WTC11 (cell line): ENCODE results near the gene RASGRF2. TPM values are rescaled to one million over a fixed set of nuclear protein-coding genes. Genes with fewer than 3 reads are reported as not detected.

Experiments used
- ATAC-seq: fragments of 200-7000 bp; cut with Tn5 transposase; 2 replicates; pipeline ENCODE4 v1.10.0; 2021; ENCODE audit warnings: mild to moderate bottlenecking, moderate library complexity
- CTCF ChIA-PET: fragments of 300-600 bp; sonication (Branson Sonifier 250); formaldehyde crosslinking; loops from one replicate; lab custom pipeline; 2021; ENCODE audit warnings: antibody characterized with exemption; lab: Charles Lee
- POLR2A ChIA-PET: fragments of 350-600 bp; sonication (Branson Sonifier 250); formaldehyde crosslinking; loops from one replicate; lab custom pipeline; 2021; ENCODE audit warnings: antibody characterized with exemption; lab: Charles Lee
- DNase-seq: peaks from one replicate; pipeline ENCODE4 v3.0.0; 2021; ENCODE audit warnings: low spot score
- H3K27ac Mint-ChIP-seq: 2 replicates; pipeline ENCODE4 v1.8.0; 2021; ENCODE audit warnings: mixed read lengths
- H3K27me3 Mint-ChIP-seq: 2 replicates; pipeline ENCODE4 v1.8.0; 2021; ENCODE audit warnings: low read depth, mild to moderate bottlenecking, moderate library complexity, mixed read lengths
- H3K36me3 Mint-ChIP-seq: 2 replicates; pipeline ENCODE4 v1.8.0; 2021; ENCODE audit warnings: mixed read lengths
- H3K4me1 Mint-ChIP-seq: 2 replicates; pipeline ENCODE4 v1.8.0; 2022; ENCODE audit warnings: mixed read lengths
- H3K4me3 Mint-ChIP-seq: 2 replicates; pipeline ENCODE4 v1.8.0; 2021; ENCODE audit warnings: mild to moderate bottlenecking, moderate library complexity, mixed read lengths
- H3K9me3 Mint-ChIP-seq: 2 replicates; pipeline ENCODE4 v1.8.0; 2021; ENCODE audit warnings: mixed read lengths
- ATF6 ChIP-seq: sonication (generic); formaldehyde crosslinking; IDR thresholded peaks from 2 replicates; pipeline ENCODE4 v1.8.1; 2023; ENCODE audit warnings: mild to moderate bottlenecking, missing genetic modification reagents
- FOXJ3 ChIP-seq: sonication (generic); formaldehyde crosslinking; IDR thresholded peaks from 2 replicates; pipeline ENCODE4 v1.9.0; 2021; ENCODE audit warnings: missing genetic modification reagents, mild to moderate bottlenecking, borderline replicate concordance
- FOXK1 ChIP-seq: sonication (generic); formaldehyde crosslinking; IDR thresholded peaks from 2 replicates; pipeline ENCODE4 v1.8.0; 2022; ENCODE audit warnings: mild to moderate bottlenecking, moderate library complexity, missing genetic modification reagents
- GABPB1 ChIP-seq: sonication (generic); formaldehyde crosslinking; IDR thresholded peaks from 2 replicates; pipeline ENCODE4 v1.8.1; 2023; ENCODE audit warnings: mild to moderate bottlenecking, missing genetic modification reagents
- GTF2I ChIP-seq: fragments of 250-450 bp; sonication (Bioruptor Pico); conservative IDR thresholded peaks from 2 replicates; pipeline ENCODE4 v1.4.0; 2021; ENCODE audit warnings: mild to moderate bottlenecking
- MYBL2 ChIP-seq: sonication (generic); formaldehyde crosslinking; IDR thresholded peaks from 2 replicates; pipeline ENCODE4 v1.8.1; 2023; ENCODE audit warnings: mild to moderate bottlenecking, moderate library complexity, missing genetic modification reagents
- NFATC4 ChIP-seq: fragments of 250-450 bp; sonication (Bioruptor Pico); IDR thresholded peaks from 2 replicates; pipeline ENCODE4 v1.9.0; 2021; ENCODE audit warnings: mild to moderate bottlenecking
- NFE2L1 ChIP-seq: sonication (generic); formaldehyde crosslinking; IDR thresholded peaks from 2 replicates; pipeline ENCODE4 v1.8.1; 2023; ENCODE audit warnings: missing genetic modification reagents
- NFYB ChIP-seq: sonication (generic); formaldehyde crosslinking; conservative IDR thresholded peaks from 2 replicates; pipeline ENCODE4 v1.8.0; 2022; ENCODE audit warnings: low read depth, missing genetic modification reagents
- NR1H2 ChIP-seq: sonication (generic); formaldehyde crosslinking; IDR thresholded peaks from 2 replicates; pipeline ENCODE4 v1.9.0; 2021; ENCODE audit warnings: mild to moderate bottlenecking, moderate library complexity, missing genetic modification reagents
- SP1 ChIP-seq: sonication (generic); formaldehyde crosslinking; conservative IDR thresholded peaks from 2 replicates; pipeline ENCODE4 v1.8.1; 2022; ENCODE audit warnings: missing genetic modification reagents
- TP53 ChIP-seq: sonication (generic); formaldehyde crosslinking; IDR thresholded peaks from 2 replicates; pipeline ENCODE4 v1.8.1; 2023; ENCODE audit warnings: mild to moderate bottlenecking, missing genetic modification reagents
- USF1 ChIP-seq: sonication (generic); formaldehyde crosslinking; IDR thresholded peaks from 2 replicates; pipeline ENCODE4 v1.8.0; 2022; ENCODE audit warnings: mild to moderate bottlenecking, missing genetic modification reagents
- ZBTB21 ChIP-seq: sonication (generic); formaldehyde crosslinking; IDR thresholded peaks from 2 replicates; pipeline ENCODE4 v1.8.1; 2023; ENCODE audit warnings: mild to moderate bottlenecking, missing genetic modification reagents, borderline replicate concordance
- ZNF263 ChIP-seq: sonication (generic); formaldehyde crosslinking; IDR thresholded peaks from 2 replicates; pipeline ENCODE4 v1.8.1; 2022; ENCODE audit warnings: low read depth, mild to moderate bottlenecking, moderate library complexity, missing genetic modification reagents
- ZNF416 ChIP-seq: fragments of 250-450 bp; sonication (Bioruptor Pico); IDR thresholded peaks from 2 replicates; pipeline ENCODE4 v1.9.0; 2021; ENCODE audit warnings: mild to moderate bottlenecking, inconsistent platforms
- ZNF423 ChIP-seq: fragments of 250-450 bp; sonication (Bioruptor Pico); IDR thresholded peaks from 2 replicates; pipeline ENCODE4 v2.1.2; 2022; ENCODE audit warnings: mild to moderate bottlenecking, moderate library complexity
- ZNF512 ChIP-seq: sonication (generic); formaldehyde crosslinking; IDR thresholded peaks from 2 replicates; pipeline ENCODE4 v1.8.1; 2022; ENCODE audit warnings: missing genetic modification reagents, borderline replicate concordance
- total RNA-seq: library from RNA; stranded (reverse); gene quantifications from 3 replicates; pipeline ENCODE4 v1.2.3, GENCODE V29; 2021
- TF ChIP-seq, protein P1 (sequence below): sonication (generic); formaldehyde crosslinking; IDR thresholded peaks from 2 replicates; pipeline ENCODE4 v1.8.1; 2022; ENCODE audit warnings: low read depth, missing genetic modification reagents, borderline replicate concordance
- TF ChIP-seq, protein P2 (sequence below): fragments of 250-450 bp; sonication (Bioruptor Pico); IDR thresholded peaks from 2 replicates; pipeline ENCODE4 v1.9.0; 2021; ENCODE audit warnings: moderate library complexity, mild to moderate bottlenecking, inconsistent platforms, borderline replicate concordance
- TF ChIP-seq, protein P3 (sequence below): sonication (generic); formaldehyde crosslinking; IDR thresholded peaks from 2 replicates; pipeline ENCODE4 v1.8.0; 2022; ENCODE audit warnings: mild to moderate bottlenecking, missing genetic modification reagents
- TF ChIP-seq, protein P4 (sequence below): sonication (generic); formaldehyde crosslinking; IDR thresholded peaks from 2 replicates; pipeline ENCODE4 v1.8.0; 2023; ENCODE audit warnings: missing genetic modification reagents, mild to moderate bottlenecking, borderline replicate concordance

Gene RASGRF2
- total RNA-seq, 1 experiment from 2014 or later: 17.6 TPM

DNA sequence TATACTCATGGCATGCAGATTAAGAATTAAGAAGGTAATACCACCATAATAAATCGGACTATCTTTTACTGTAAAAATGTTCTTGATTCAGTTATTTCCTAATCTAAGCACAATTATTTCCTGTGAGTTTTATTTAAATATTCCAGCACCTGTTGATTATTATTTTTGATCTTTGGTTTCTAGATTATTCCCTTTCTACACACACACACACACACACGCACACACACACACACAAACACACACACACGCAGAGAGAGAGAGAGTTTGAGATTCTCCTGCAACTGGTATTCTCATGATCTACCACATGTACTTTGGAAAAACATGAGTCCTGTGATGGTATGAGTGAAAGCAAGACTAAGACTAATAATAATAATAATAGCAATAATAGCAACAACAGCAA lies 256.0 kb downstream of the RASGRF2 start:
- H3K27me3 Mint-ChIP-seq: no peaks in the 10 kb centered on the region
- H3K4me3 Mint-ChIP-seq: no peak overlapping the region
- H3K4me1 Mint-ChIP-seq: peaks cover 5% of the 10 kb centered on the region; the same call in 1 of the 2 replicates
- ATAC-seq (no peak), DNase-seq (no peak)
- no peak for TF ChIP-seq SP1 (CRISPR knock-in tag)
- TF ChIP-seq GTF2I: no peak
- TF ChIP-seq, protein P1, sequence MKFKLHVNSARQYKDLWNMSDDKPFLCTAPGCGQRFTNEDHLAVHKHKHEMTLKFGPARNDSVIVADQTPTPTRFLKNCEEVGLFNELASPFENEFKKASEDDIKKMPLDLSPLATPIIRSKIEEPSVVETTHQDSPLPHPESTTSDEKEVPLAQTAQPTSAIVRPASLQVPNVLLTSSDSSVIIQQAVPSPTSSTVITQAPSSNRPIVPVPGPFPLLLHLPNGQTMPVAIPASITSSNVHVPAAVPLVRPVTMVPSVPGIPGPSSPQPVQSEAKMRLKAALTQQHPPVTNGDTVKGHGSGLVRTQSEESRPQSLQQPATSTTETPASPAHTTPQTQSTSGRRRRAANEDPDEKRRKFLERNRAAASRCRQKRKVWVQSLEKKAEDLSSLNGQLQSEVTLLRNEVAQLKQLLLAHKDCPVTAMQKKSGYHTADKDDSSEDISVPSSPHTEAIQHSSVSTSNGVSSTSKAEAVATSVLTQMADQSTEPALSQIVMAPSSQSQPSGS: no peak
- TF ChIP-seq ZNF416 (CRISPR knock-in tag): no peak
- TF ChIP-seq, protein P2, sequence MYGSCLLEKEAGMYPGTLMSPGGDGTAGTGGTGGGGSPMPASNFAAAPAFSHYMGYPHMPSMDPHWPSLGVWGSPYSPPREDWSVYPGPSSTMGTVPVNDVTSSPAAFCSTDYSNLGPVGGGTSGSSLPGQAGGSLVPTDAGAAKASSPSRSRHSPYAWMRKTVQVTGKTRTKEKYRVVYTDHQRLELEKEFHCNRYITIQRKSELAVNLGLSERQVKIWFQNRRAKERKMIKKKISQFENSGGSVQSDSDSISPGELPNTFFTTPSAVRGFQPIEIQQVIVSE (CRISPR knock-in tag): no peak
- TF ChIP-seq NFYB (CRISPR knock-in tag): no peak
- TF ChIP-seq, protein P3, sequence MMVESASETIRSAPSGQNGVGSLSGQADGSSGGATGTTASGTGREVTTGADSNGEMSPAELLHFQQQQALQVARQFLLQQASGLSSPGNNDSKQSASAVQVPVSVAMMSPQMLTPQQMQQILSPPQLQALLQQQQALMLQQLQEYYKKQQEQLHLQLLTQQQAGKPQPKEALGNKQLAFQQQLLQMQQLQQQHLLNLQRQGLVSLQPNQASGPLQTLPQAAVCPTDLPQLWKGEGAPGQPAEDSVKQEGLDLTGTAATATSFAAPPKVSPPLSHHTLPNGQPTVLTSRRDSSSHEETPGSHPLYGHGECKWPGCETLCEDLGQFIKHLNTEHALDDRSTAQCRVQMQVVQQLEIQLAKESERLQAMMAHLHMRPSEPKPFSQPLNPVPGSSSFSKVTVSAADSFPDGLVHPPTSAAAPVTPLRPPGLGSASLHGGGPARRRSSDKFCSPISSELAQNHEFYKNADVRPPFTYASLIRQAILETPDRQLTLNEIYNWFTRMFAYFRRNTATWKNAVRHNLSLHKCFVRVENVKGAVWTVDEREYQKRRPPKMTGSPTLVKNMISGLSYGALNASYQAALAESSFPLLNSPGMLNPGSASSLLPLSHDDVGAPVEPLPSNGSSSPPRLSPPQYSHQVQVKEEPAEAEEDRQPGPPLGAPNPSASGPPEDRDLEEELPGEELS (CRISPR knock-in tag): no peak
- TF ChIP-seq FOXK1 (CRISPR knock-in tag): no peak
- TF ChIP-seq ZNF423 (CRISPR knock-in tag): no peak
- no peak for TF ChIP-seq MYBL2 (CRISPR knock-in tag)
- TF ChIP-seq TP53: no peak
- no peak for TF ChIP-seq ZNF263 (CRISPR knock-in tag)
- TF ChIP-seq ZBTB21 (CRISPR knock-in tag): no peak
- TF ChIP-seq ATF6 (CRISPR knock-in tag): no peak
- no peak for TF ChIP-seq GABPB1 (CRISPR knock-in tag)
- H3K27ac Mint-ChIP-seq: no peak overlapping the region
- H3K9me3 Mint-ChIP-seq: no peaks in the 10 kb centered on the region
- H3K36me3 Mint-ChIP-seq: no peaks in the 10 kb centered on the region
- ChIA-PET POLR2A (no interaction called here), CTCF (interaction anchor here (0.6 kb wide), 1 partner anchor 9 kb away, joined by 3 read pairs; no protein-coding TSS in a partner anchor)

- H3K27ac Mint-ChIP-seq: no peak overlapping the region
- ChIA-PET POLR2A (interaction anchor here (0.7 to 0.8 kb wide), 2 partner anchors 13 to 112 kb away, joined by 3 to 9 read pairs; no protein-coding TSS in a partner anchor), CTCF (interaction anchor here (0.7 kb wide), 1 partner anchor 9 kb away, joined by 4 read pairs; no protein-coding TSS in a partner anchor)
- H3K36me3 Mint-ChIP-seq: no peaks in the 10 kb centered on the region
- ATAC-seq (no peak), DNase-seq (no peak)
- no peak overlapping the region for H3K4me3 Mint-ChIP-seq
- H3K4me1 Mint-ChIP-seq: peaks cover 3% of the 10 kb centered on the region; the same call in 1 of the 2 replicates
- no peaks in the 10 kb centered on the region for H3K9me3 Mint-ChIP-seq
- H3K27me3 Mint-ChIP-seq: no peaks in the 10 kb centered on the region
- TF ChIP-seq NFATC4 (no peak), FOXJ3 (CRISPR knock-in tag) (no peak), USF1 (CRISPR knock-in tag) (no peak), NFE2L1 (CRISPR knock-in tag) (no peak), ZNF512 (CRISPR knock-in tag) (no peak), NR1H2 (CRISPR knock-in tag) (no peak)
- TF ChIP-seq, protein P4, sequence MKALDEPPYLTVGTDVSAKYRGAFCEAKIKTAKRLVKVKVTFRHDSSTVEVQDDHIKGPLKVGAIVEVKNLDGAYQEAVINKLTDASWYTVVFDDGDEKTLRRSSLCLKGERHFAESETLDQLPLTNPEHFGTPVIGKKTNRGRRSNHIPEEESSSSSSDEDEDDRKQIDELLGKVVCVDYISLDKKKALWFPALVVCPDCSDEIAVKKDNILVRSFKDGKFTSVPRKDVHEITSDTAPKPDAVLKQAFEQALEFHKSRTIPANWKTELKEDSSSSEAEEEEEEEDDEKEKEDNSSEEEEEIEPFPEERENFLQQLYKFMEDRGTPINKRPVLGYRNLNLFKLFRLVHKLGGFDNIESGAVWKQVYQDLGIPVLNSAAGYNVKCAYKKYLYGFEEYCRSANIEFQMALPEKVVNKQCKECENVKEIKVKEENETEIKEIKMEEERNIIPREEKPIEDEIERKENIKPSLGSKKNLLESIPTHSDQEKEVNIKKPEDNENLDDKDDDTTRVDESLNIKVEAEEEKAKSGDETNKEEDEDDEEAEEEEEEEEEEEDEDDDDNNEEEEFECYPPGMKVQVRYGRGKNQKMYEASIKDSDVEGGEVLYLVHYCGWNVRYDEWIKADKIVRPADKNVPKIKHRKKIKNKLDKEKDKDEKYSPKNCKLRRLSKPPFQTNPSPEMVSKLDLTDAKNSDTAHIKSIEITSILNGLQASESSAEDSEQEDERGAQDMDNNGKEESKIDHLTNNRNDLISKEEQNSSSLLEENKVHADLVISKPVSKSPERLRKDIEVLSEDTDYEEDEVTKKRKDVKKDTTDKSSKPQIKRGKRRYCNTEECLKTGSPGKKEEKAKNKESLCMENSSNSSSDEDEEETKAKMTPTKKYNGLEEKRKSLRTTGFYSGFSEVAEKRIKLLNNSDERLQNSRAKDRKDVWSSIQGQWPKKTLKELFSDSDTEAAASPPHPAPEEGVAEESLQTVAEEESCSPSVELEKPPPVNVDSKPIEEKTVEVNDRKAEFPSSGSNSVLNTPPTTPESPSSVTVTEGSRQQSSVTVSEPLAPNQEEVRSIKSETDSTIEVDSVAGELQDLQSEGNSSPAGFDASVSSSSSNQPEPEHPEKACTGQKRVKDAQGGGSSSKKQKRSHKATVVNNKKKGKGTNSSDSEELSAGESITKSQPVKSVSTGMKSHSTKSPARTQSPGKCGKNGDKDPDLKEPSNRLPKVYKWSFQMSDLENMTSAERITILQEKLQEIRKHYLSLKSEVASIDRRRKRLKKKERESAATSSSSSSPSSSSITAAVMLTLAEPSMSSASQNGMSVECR (CRISPR knock-in tag): no peak
Measured at GRCh38 chr5:81219389-81219788, 259.2 kb downstream of the RASGRF2 start.
